Fibroblast of villous mesenchyme (primary cell): ENCODE data around the gene STXBP5L. TPM values are rescaled to one million over a fixed set of nuclear protein-coding genes. Genes with fewer than 3 reads are reported as not detected.
"Not testable (repeated sequence)": the region's sequence is repeated elsewhere in the genome, so short reads cannot be mapped to it uniquely, and the experiment has no call there.

Source experiments
- DNase-seq: peaks from one replicate; pipeline ENCODE4 v3.0.0-alpha.2; 2010; ENCODE audit warnings: low read depth
- H3K4me3 ChIP-seq: 2 replicates; pipeline ENCODE4 v1.5.1; 2011; ENCODE audit warnings: low read depth, mild to moderate bottlenecking, low read length
- total RNA-seq: library from RNA; depleted of rRNA; stranded (reverse); fragments of >200 nt; gene quantifications from 2 replicates; pipeline ENCODE4 v1.2.3, GENCODE V29; 2012
- TF ChIP-seq, protein P1 (sequence below): IDR thresholded peaks from 2 replicates; pipeline ENCODE4 v1.5.1; 2012; ENCODE audit warnings: low read depth, mild to moderate bottlenecking, low read length; ENCODE audit not compliant: insufficient read depth

Gene STXBP5L
- total RNA-seq, 1 donor = under 0.01 TPM

GRCh38 chr3:121075191-121075590 is 167.2 kb downstream of the STXBP5L start:
- TF ChIP-seq, protein P1, sequence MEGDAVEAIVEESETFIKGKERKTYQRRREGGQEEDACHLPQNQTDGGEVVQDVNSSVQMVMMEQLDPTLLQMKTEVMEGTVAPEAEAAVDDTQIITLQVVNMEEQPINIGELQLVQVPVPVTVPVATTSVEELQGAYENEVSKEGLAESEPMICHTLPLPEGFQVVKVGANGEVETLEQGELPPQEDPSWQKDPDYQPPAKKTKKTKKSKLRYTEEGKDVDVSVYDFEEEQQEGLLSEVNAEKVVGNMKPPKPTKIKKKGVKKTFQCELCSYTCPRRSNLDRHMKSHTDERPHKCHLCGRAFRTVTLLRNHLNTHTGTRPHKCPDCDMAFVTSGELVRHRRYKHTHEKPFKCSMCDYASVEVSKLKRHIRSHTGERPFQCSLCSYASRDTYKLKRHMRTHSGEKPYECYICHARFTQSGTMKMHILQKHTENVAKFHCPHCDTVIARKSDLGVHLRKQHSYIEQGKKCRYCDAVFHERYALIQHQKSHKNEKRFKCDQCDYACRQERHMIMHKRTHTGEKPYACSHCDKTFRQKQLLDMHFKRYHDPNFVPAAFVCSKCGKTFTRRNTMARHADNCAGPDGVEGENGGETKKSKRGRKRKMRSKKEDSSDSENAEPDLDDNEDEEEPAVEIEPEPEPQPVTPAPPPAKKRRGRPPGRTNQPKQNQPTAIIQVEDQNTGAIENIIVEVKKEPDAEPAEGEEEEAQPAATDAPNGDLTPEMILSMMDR = no peak
- no peak for DNase-seq
- H3K4me3 ChIP-seq = no peak overlapping the region

- DNase-seq, H3K4me3 ChIP-seq: not testable (repeated sequence)
Observed at GRCh38 chr3:121078378-121079101, 170.5 kb downstream of the STXBP5L start.

DNA sequence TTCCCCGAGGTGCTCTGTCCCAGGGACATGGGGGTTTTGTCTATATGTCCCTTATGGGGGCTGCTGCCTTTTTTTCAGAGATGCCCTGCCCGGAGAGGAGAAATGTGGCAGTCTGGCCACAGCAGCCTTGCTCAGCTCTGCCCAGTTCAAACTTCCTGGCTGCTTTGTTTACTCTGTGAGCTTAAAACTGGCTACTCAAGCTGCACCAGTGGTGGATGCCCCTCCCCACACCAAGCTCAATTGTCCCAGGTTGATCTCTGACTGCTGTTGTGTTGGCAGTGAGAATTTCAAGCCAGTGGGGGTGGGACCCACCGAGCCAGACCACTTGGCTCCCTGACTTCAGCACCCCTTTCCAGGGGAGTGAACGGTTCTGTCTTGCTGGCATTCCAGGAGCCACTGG is 188.9 kb downstream of the STXBP5L start:
- H3K4me3 ChIP-seq = no peak overlapping the region
- TF ChIP-seq, protein P1 = no peak
- no peak for DNase-seq

DNA sequence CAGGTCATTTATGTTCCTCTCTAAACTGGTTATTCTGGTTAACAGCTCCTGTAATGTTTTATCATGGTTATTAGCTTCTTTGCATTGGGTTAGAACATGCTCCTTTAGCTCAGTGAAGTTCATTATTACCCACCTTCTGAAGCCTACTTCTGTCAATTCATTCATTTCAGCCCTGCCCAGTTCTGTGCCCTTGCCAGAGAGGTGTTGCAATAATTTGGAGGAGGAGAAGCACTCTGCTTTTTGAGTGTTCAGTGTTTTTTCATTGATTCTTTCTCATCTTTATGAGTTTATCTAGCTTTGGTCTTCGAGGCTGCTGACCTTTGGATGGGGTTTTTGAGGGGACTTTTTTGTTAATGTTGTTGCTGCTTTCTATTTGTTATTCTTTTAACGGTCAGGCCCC is 203.1 kb downstream of the STXBP5L start:
- DNase-seq, H3K4me3 ChIP-seq: not testable (repeated sequence)

DNA sequence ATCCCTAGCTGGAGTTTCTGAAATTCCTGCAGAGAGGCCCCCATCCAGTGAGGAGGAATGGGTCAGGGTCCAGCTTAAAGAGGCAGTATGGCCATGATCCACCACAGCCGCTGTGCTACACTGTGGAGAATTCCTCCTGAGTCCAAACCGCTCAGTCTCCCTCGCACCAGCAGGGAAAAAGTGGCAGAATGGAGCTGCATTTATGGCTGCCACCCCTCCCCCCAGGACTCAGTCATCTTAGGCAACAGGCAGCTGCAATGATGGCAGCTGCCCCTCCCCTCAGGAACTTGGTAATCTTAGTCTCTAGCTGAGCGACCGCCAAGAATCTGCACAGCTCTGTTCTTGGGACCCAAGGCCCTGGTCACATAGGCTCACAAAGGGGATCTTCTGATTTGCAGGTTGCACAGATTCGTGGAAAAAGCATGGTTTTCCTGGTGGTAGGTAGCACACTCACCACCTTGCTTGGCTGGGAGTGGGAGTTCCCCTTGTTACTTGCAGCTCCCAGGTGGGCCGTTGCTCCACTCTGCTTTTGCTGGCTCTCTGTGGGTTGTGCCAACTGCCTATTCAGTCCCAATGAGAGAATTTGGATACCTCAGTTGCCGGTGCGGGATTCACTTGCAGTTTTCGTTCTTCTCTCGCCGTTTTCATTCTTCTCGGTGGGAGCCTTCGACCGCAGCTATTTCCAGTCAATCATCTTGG is 204.1 kb downstream of the STXBP5L start:
- no peak overlapping the region for H3K4me3 ChIP-seq
- no peak for DNase-seq
- TF ChIP-seq, protein P1 = no peak

DNA sequence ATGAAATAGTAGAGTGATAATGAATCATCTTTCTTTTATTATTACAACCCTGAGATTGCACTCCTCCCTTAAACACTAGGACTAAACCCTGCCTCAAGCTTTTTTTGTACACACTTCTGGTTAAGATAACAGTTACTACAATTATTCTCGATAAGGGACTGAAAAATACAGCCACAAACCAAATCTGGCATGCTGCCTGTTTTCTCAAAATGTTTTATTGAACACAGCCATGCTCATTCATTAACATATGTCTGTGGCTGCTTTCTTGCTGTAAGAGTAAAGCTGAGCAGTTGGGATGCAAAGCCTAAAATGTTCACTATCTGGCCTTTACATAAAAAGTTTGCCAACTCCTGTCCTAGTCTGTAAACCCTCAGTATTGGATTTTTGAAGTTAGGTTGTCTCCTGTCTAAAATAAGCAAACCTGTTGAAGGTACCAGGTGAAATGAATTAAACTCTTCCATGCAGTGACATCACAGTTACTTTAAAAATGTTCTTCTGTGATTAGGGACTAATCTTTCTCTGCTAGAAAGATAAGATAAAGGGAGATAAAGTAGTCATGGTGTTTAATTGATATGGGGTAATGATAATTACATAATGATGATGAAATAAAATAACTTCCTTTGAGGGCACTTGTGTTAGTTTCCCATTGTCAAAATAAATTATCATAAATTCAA is 218.2 kb downstream of the STXBP5L start:
- no peak overlapping the region for H3K4me3 ChIP-seq
- TF ChIP-seq, protein P1 = no peak
- DNase-seq = no peak

- TF ChIP-seq, protein P1 = no peak
- no peak overlapping the region for H3K4me3 ChIP-seq
- DNase-seq = no peak
Observed at GRCh38 chr3:121126707-121127035, 218.7 kb downstream of the STXBP5L start.
